IPS DF 4.7 (cell line): Measurements from ENCODE around the gene SPOCK1.

Experiments used
- DNase-seq: peaks from one replicate; pipeline ENCODE4 v3.0.0-alpha.2; 2013; ENCODE audit warnings: low spot score; ENCODE audit errors: extremely low read depth

SPOCK1 gene

GRCh38 chr5:137492331-137492730 is 6.8 kb downstream of the SPOCK1 start:
- DNase-seq = no peak

DNA sequence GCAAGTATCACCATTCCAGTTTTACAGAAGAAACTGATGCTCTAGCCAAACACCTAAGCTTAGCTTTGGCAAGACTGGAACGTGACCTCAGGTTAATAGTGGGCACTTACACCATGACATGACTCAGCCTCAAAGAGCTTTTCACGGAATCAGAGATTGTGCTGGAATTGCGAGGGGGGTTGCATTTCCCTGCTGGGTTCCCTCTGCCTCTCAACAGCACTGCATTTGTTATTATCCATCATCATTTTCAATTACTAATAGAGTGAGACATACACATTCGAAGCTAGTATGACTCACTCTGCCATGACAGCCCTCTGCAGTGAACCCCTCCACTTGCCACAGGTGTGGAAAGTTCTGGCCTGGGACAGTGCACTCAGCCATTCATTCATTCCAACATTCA is 8.0 kb downstream of the SPOCK1 start:
- no peak for DNase-seq

DNA sequence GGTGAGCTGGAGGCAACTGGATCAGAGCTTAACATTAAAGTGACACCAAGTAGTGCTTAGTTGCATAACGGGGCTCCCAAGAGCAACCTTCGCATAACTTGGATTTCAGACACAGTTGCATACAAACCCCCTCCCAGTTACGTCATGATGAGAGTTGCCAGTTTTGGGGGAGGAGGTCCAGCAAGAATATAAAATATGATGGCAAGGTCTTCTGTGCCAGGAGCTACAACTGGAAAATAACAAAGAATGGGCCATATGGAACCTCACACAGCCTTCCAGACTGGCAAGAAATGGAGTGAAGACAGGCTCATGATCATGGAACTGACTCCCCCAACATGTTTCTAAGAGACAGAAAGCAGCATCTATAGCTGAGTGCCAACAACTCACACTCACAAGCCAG is 8.5 kb downstream of the SPOCK1 start:
- no peak for DNase-seq

GRCh38 chr5:137488974-137489373 is 10.2 kb downstream of the SPOCK1 start:
- DNase-seq = no peak

DNA sequence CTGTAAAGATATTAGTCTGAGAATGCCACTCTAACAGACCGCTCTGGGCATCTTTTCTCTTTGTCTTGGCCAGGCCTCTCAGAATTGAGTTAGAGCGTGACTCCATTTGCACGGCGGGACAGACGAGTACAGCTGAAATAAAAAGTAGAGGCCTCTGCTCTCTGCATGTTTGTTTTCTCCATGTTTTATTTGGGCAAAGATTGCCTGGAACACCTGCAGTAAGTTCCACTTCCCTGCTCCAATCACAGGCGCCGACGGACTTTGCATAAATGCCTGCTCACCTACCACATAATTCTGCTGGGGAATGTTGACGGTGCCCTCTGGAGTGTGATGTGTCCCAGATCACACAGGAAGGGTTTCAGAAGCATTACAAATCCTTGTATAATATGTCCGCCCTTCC is 10.6 kb downstream of the SPOCK1 start:
- no peak for DNase-seq

GRCh38 chr5:137487600-137487999 is 11.5 kb downstream of the SPOCK1 start:
- DNase-seq = no peak

GRCh38 chr5:137486707-137487106 is 12.4 kb downstream of the SPOCK1 start:
- no peak for DNase-seq

GRCh38 chr5:137481596-137481995 is 17.5 kb downstream of the SPOCK1 start:
- no peak for DNase-seq

GRCh38 chr5:137478043-137478442 is 21.1 kb downstream of the SPOCK1 start:
- DNase-seq = no peak

DNA sequence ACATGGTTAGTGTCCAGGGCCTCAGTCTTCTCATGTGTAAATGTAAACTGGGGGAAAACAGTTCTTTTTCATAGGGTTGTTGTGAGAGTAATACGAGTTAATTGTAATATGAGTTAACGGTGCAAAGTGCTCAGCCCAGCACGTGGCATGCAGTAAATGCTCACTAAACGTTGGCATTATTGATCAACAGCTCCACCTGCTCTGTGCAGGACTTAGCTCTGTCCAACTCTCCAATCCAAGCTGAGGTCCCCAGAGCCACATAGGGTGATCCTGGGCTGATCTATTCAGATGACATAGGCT is 28.3 kb downstream of the SPOCK1 start:
- DNase-seq = no peak

GRCh38 chr5:137470111-137470920 is 28.8 kb downstream of the SPOCK1 start:
- no peak for DNase-seq

DNA sequence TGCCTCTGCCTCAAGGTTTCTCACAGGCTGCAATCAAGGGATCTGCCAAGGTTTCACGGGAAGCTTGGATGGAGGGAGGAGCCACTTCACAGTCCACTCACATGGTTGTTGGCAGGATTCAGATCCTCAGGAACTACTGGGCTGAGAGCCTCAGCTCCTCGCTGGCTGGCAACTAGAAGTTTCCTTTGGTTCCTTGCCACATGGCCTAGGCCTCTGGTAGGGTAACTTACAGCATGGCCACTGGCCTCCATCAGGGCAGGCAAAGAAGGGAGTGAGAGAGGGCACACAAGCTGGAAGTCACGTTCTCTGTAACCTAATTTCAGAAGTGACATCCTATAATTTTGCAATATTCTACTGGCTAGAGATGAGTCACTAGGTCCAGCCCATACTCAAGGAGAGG is 32.2 kb downstream of the SPOCK1 start:
- no peak for DNase-seq

- no peak for DNase-seq
Observed at GRCh38 chr5:137465930-137466329, 33.2 kb downstream of the SPOCK1 start.

DNA sequence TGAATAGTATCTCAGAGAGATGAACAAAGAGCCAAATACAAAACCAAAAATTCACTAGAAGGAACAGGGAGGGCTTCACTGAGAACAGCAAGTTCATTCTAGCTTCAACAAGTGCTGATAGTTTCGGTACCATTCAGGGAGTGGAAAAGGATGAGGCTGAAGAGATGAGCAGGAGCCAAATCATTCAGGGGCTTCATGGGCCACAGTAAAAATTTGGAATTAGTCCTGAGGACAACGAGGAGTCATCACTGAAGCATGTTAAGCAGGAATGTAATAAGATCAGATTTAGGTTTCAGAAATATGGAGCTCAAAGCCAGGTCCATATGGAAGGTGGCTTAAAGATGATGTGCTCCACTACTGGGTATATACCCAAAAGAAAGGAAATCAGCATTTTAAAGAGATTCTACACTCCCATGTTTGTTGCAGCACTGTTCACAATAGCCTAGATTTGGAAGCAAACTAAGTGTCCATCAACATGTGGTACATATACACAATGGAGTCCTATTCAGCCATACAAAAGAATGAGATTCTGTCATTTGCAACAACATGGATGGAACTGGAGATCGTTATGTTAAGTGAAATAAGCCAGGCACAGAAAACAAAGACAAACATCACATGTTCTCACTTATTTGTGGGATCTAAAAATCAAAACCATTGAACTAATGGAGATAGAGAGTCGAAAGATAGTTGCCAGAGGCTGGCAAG is 36.2 kb downstream of the SPOCK1 start:
- DNase-seq = no peak

DNA sequence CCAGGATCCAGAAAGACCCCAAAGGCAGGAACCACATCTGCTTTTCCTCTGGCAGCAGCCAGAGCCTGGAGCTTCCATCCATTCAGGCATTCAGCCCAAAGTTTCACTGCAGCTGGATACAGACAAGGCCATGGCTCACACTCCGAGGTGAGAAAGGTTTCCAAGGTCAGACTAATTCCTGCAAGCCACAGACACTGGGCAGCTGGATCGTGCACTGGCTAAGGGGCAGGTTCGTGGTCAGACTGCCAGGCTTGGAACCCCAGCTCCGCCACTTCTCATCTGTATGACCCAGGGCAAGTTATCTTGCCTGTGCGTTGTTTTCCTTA is 36.9 kb downstream of the SPOCK1 start:
- DNase-seq = no peak

DNA sequence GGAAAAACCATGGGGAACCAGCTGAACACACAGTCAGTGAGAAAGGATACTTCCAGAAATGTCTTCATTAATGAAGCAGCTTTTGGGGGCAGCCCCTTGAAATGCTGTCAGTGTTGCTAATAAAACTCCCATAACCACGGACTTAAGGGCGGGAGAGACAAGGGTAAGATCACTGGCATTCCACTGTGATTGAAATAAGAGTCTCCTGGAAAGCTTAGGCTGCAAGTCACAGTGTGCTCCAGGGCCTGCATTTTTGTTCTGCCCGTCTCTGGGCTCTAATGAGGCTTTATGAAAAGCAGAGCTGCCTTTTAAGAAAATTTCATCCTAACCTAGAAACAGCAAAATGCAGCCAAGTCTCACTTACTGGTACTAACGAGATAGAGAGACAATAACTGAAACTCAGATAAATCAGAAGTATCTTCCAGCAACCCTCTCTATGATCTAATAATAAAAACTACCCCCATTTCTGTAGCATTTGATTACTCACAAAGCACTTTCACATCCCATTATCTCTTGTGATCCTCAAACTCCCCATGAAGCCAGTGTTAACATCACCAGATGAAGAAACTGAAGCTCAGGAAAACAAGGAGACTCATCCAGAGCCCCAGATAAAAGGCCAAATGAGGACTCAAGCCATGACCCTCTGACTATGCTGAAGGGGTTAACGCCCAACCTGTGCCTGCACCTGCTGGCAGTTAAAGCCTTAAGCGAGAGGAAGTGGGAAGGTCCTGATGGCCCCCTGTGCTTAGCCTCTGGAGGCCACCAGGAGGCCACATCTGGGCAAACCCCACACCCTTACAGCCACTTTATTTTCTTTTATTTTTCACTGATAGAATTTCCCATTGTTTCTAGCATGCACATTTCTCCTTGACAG is 37.5 kb downstream of the SPOCK1 start:
- DNase-seq = peak; percentile 7

DNA sequence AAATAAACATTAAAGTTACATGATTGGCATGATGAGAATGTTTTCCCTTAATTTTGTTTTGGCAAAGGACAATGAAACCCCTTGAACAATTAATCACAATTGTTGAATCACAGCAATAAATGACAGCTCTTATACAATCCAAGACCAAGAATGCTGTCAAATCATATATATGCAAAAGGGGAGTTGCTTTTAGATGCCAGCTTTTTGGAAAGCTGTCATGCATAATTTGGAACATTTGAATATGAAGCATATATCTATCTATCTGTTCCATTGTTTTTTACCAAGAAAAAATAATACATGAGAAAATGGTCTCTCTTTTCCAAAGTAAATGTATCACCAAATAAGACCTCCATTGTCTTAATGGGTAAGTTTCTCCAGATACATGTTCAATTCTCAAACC is 44.5 kb downstream of the SPOCK1 start:
- DNase-seq = no peak

- DNase-seq = peak; percentile 22
Observed at GRCh38 chr5:137453483-137454080, 45.5 kb downstream of the SPOCK1 start.

GRCh38 chr5:137450759-137451158 is 48.4 kb downstream of the SPOCK1 start:
- no peak for DNase-seq

DNA sequence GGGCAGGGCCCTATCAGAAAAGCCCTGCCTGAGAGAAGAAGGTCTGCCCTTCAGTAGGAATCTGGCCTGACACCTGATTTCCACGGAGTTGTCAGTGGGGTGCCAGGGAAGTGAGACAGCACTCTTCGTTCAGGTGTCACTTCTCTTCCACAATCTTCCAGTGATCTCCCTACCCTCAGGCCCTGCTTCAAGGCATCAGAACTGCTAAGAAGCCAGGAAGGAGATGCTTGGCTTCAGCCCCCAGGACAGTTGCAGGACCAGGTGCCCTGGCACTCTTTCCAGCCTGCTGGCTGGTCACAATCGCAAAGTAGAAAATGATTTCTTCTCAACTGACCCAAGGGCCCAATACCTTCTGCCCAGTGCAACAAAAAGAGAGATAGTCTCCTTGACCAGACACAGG is 50.3 kb downstream of the SPOCK1 start:
- DNase-seq = no peak

DNA sequence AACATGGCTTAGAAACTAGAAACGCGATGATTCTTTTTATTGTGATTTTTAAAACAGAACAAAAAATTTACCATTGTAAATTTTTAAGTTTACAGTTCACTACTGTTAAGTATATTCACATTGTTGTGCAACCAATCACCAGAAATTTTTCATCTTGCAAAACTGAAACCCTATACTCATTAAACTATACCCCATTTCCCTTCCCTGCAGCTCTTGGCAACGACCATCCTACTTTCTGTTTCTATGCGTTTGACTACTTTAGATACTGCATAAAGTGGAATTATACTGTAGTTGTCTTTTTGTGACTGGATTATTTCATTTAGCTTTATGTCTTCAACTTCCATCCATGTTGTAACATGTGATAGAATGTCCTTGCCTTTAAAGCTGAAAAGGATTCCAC is 52.5 kb downstream of the SPOCK1 start:
- DNase-seq = no peak

DNA sequence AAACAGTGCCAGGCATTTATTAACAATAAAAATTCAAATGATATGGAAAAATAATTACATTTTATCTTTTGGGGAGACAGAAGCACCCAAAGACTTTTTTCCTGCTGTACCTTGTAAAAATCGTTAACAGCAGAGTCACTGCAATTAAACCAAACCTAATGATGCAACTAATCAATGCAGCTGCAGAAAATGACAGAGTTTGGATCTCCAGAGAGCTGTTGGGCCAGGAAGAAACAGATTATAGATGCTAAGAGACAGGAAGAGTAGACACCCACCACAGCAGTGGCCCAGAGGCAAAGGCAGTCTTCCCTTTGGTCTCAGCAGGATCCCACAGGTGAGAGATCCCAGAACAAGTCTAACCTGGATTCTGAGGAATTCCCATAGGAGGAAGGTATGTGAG is 53.0 kb downstream of the SPOCK1 start:
- no peak for DNase-seq
